ENCODE data around the gene NPIPB2. TPM values are rescaled to one million over a fixed set of nuclear protein-coding genes. Genes with fewer than 3 reads are reported as not detected.

Gene NPIPB2
- total and polyA plus RNA-seq, 2 of the 8 experiments (the other 6 are each of a cell fraction or from before 2014, with no cell fraction given) = 7.5 to 8.3 TPM

DNA sequence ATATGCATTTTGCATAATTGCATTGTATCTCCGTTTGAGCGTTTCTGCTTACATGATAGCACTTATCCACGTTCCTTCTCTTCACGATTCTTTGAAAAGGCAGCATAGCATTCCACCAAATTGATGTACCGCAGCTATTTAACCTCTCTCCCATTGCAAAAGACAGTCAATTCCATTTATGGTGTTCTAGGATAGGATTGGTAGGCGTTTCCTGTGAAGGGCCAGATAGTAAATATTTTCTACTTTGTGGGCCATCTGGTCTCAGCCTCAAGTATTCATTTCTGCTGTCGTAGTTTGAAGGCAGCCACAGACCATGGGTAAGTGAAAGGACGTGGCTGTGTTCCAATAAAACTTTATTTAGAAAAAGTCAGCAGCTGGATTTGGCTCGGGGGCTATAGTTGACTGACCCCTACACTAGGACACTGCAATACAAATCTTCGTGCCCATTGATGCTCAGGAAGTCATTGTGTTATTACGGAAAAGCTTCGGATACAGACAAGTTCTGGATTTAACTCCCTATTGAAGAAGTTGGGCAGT lies 44.7 kb upstream of the NPIPB2 start:
- no peak overlapping the region for H3K23ac ChIP-seq (ENCODE audit: insufficient read length)
- no peak overlapping the region for H3K18ac ChIP-seq (ENCODE audit: extremely low read depth, low read length)
- FAIRE-seq (no peak), DNase-seq (ENCODE audit: low read depth in 1 of 2, low spot score in 2 of 2) (no peak)
- no peak overlapping the region for H2BK5ac ChIP-seq (ENCODE audit: low read depth, low read length)
- no peak overlapping the region for H2BK12ac ChIP-seq (ENCODE audit: low read depth, low read length)
- WGBS, 2 experiments (ENCODE audit: extremely low coverage in 1 of 2, insufficient coverage in 1 of 2, insufficient read length in 1 of 2, insufficient replicate concordance in 2 of 2, low coverage in 1 of 2, low lambda C conversion rate in 2 of 2, missing lambda C conversion rate in 1 of 2) = 92% methylated on average over 12 of the region's 12 CpGs; no CpG with 5 or more reads in 1 of the 2 experiments
- no peak overlapping the region for H4K5ac ChIP-seq (ENCODE audit: insufficient read length, low read depth, low read length)
- H3K9me3 ChIP-seq (ENCODE audit: insufficient read depth in 2 of 2, low read depth in 1 of 2, low read length in 1 of 2) = no peaks in the 10 kb centered on the region
- no peak overlapping the region for H3K14ac ChIP-seq (ENCODE audit: insufficient read length)
- no peak overlapping the region for H2BK20ac ChIP-seq (ENCODE audit: low read length)
- H2BK15ac ChIP-seq (ENCODE audit: low read length) = no peak overlapping the region
- H3K4me2 ChIP-seq (ENCODE audit: insufficient read depth in 1 of 2, low read depth in 2 of 2, low read length in 2 of 2) = no peak overlapping the region
- no peak overlapping the region for H3K9ac ChIP-seq (replicated peaks in 1 of 4; ENCODE audit: extremely low read depth in 1 of 4, low read depth in 3 of 4, low read length in 3 of 4)
- H3K79me1 ChIP-seq (ENCODE audit: low read depth, low read length) = no peaks in the 10 kb centered on the region
- H4K20me1 ChIP-seq (replicated peaks in 1 of 2; ENCODE audit: control insufficient read depth in 1 of 2, insufficient read depth in 2 of 2, low read length in 2 of 2) = peaks cover 3% of the 10 kb centered on the region in 2 experiments
- no peak overlapping the region for H2BK120ac ChIP-seq (replicated peaks; ENCODE audit: low read depth, low read length)
- no peak overlapping the region for H4K8ac ChIP-seq (ENCODE audit: extremely low read depth, insufficient read depth, low read length)
- no peaks in the 10 kb centered on the region for H3K36me3 ChIP-seq (ENCODE audit: control insufficient read depth in 2 of 4, insufficient read depth in 4 of 4, low read length in 3 of 4)
- no peaks in the 10 kb centered on the region for H3K79me2 ChIP-seq (ENCODE audit: control insufficient read depth in 1 of 2, insufficient read depth in 2 of 2, low read length in 2 of 2)
- no peak overlapping the region for H3K27ac ChIP-seq (ENCODE audit: low read depth, low read length)
- no peaks in the 10 kb centered on the region for H3K4me1 ChIP-seq (replicated peaks in 1 of 4; ENCODE audit: control insufficient read depth in 3 of 4, insufficient read depth in 4 of 4, low read length in 3 of 4)
- H2AK5ac ChIP-seq (ENCODE audit: low read depth, low read length) = no peak overlapping the region
- H3K56ac ChIP-seq (replicated peaks; ENCODE audit: insufficient read length, low read depth, low read length) = no peak overlapping the region
- H3K27me3 ChIP-seq (replicated peaks in 1 of 4; ENCODE audit: control insufficient read depth in 3 of 4, extremely low read depth in 1 of 4, insufficient read depth in 3 of 4, low read length in 3 of 4) = no peaks in the 10 kb centered on the region; a peak in 1 of 7 replicates
- POLR2A ChIA-PET (ENCODE audit: partially characterized antibody) = no interaction called here
- H3K23me2 ChIP-seq (ENCODE audit: low read depth, low read length) = 0 out of 2 replicates have a peak, but pooled peaks cover 2% of the 10 kb centered on the region
- H3K4me3 ChIP-seq (ENCODE audit: extremely low read depth in 1 of 4, insufficient read depth in 2 of 4, low read depth in 3 of 4, low read length in 4 of 4) = no peak overlapping the region
- no peak overlapping the region for H4K91ac ChIP-seq (replicated peaks; ENCODE audit: insufficient read length, low read length)
- CTCF ChIA-PET (ENCODE audit: partially characterized antibody) = interaction anchor here (0.6 kb wide), 2 partner anchors 59 to 70 kb away, joined by 3 to 4 read pairs; no protein-coding TSS in a partner anchor
- H2AFZ ChIP-seq (ENCODE audit: low read length) = no peak overlapping the region
- no peak overlapping the region for H3K4ac ChIP-seq (replicated peaks; ENCODE audit: insufficient read length, low read depth, low read length)
- TF ChIP-seq JUN (IDR thresholded peaks at IDR 0.05; ENCODE audit: low read depth, low read length) = no peak
- no peak for TF ChIP-seq KDM5A (IDR thresholded peaks at IDR 0.05; ENCODE audit: low read length)
- no peak for TF ChIP-seq EGR1 (IDR thresholded peaks at IDR 0.05; ENCODE audit: borderline replicate concordance, low read depth, low read length)
- TF ChIP-seq CEBPB (IDR thresholded peaks at IDR 0.05; ENCODE audit: low read depth, low read length) = no peak
- no peak for TF ChIP-seq EZH2 (IDR thresholded peaks at IDR 0.05; ENCODE audit: low read depth, low read length, severe bottlenecking)
- TF ChIP-seq FOSL1 (IDR thresholded peaks at IDR 0.05; ENCODE audit: insufficient read depth, low read depth, low read length) = no peak
- TF ChIP-seq, protein P1, sequence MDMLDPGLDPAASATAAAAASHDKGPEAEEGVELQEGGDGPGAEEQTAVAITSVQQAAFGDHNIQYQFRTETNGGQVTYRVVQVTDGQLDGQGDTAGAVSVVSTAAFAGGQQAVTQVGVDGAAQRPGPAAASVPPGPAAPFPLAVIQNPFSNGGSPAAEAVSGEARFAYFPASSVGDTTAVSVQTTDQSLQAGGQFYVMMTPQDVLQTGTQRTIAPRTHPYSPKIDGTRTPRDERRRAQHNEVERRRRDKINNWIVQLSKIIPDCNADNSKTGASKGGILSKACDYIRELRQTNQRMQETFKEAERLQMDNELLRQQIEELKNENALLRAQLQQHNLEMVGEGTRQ (IDR thresholded peaks at IDR 0.05; ENCODE audit: low read length) = no peak
- no peak for TF ChIP-seq RFX5 (IDR thresholded peaks at IDR 0.05; ENCODE audit: borderline replicate concordance, low read depth, low read length)
- TF ChIP-seq JUND (IDR thresholded peaks at IDR 0.05; ENCODE audit: low read length) = no peak
- no peak for TF ChIP-seq YY1 (IDR thresholded peaks at IDR 0.05; ENCODE audit: low read depth, low read length)
- no peak for TF ChIP-seq GABPA (IDR thresholded peaks at IDR 0.05; ENCODE audit: borderline replicate concordance, insufficient read depth, low read length)
- TF ChIP-seq BACH1 (IDR thresholded peaks at IDR 0.05; ENCODE audit: low read length) = no peak

Data from H1 (cell line).